Measurements from ENCODE around the gene CFAP251. TPM values are rescaled to one million over a fixed set of nuclear protein-coding genes. Genes with fewer than 3 reads are reported as not detected.
"Not testable (repeated sequence)": the region's sequence is repeated elsewhere in the genome, so short reads cannot be mapped to it uniquely, and the experiment has no call there.

CFAP251 gene
- total RNA-seq, 1 donor from 2014 or later = 2.2 TPM

- no peak for DNase-seq
These were observed 56.6 kb downstream of the CFAP251 start for GRCh38 chr12:121975021-121975420.

GRCh38 chr12:121976950-121977349 lies 58.6 kb downstream of the CFAP251 start:
- no peak for DNase-seq

- no peak for DNase-seq
These were observed 61.9 kb downstream of the CFAP251 start for GRCh38 chr12:121980191-121980891.

- DNase-seq = no peak
These were observed 62.5 kb downstream of the CFAP251 start for GRCh38 chr12:121980892-121981272.

GRCh38 chr12:121981456-121981855 lies 63.1 kb downstream of the CFAP251 start:
- DNase-seq = no peak

- DNase-seq = no peak
These were observed 64.6 kb downstream of the CFAP251 start for GRCh38 chr12:121982950-121983349.

- DNase-seq = no peak
These were observed 65.3 kb downstream of the CFAP251 start for GRCh38 chr12:121983536-121984210.

- DNase-seq = no peak
These were observed 68.3 kb downstream of the CFAP251 start for GRCh38 chr12:121986489-121987245.

GRCh38 chr12:121988519-121988918 lies 70.1 kb downstream of the CFAP251 start:
- not testable (repeated sequence) for DNase-seq

GRCh38 chr12:121989276-121990113 lies 71.1 kb downstream of the CFAP251 start:
- DNase-seq = no peak

GRCh38 chr12:121990114-121990647 lies 71.8 kb downstream of the CFAP251 start:
- DNase-seq = no peak

- no peak for DNase-seq
These were observed 72.6 kb downstream of the CFAP251 start for GRCh38 chr12:121990692-121991603.

GRCh38 chr12:121992059-121992879 lies 73.9 kb downstream of the CFAP251 start:
- DNase-seq = no peak

- DNase-seq = no peak
These were observed 77.9 kb downstream of the CFAP251 start for GRCh38 chr12:121996050-121996944.

GRCh38 chr12:121996945-121997612 lies 78.7 kb downstream of the CFAP251 start:
- no peak for DNase-seq

- DNase-seq = no peak
These were observed 83.2 kb downstream of the CFAP251 start for GRCh38 chr12:122001466-122002209.
